Measurements from ENCODE around the gene GALNT12.

The GALNT12 gene

GRCh38 chr9:98836206-98836605, 28.7 kb downstream of the GALNT12 start:
- TF ChIP-seq CTCF (IDR thresholded peaks at IDR 0.05; ENCODE audit: low read length) (no peak), EZH2 (IDR thresholded peaks at IDR 0.05; ENCODE audit: borderline replicate concordance, low read length) (no peak)
- Histone ChIP-seq H3K79me2 (ENCODE audit: insufficient read depth, low read length) (no peaks in the 10 kb centered on the region), H3K9me3 (ENCODE audit: low read length) (no peaks in the 10 kb centered on the region)

GRCh38 chr9:98837516-98837915, 30.0 kb downstream of the GALNT12 start:
- Histone ChIP-seq H3K4me2 (ENCODE audit: low read length) (no peak overlapping the region), H3F3A (ENCODE audit: insufficient read depth, low read length) (no peaks in the 10 kb centered on the region), H3K36me3 (ENCODE audit: insufficient read depth, low read length) (peaks cover 8% of the 10 kb centered on the region; the same call in 1 of the 2 replicates), H3K79me2 (ENCODE audit: insufficient read depth, low read length) (no peaks in the 10 kb centered on the region), H3K9me3 (ENCODE audit: low read length) (no peaks in the 10 kb centered on the region), H3K27me3 (ENCODE audit: insufficient read depth, low read length) (no peaks in the 10 kb centered on the region), H3K9ac (ENCODE audit: low read length) (no peak overlapping the region), H2AFZ (ENCODE audit: low read length) (no peak overlapping the region), H3K9me2 (ENCODE audit: low read depth, low read length) (no peaks in the 10 kb centered on the region), H3K27ac (ENCODE audit: low read depth, low read length, poor library complexity, severe bottlenecking) (no peak overlapping the region), H4K20me1 (ENCODE audit: insufficient read depth, low read length) (no peaks in the 10 kb centered on the region), H3K4me3 (ENCODE audit: low read depth, low read length, poor library complexity, severe bottlenecking) (no peak overlapping the region), H3K4me1 (ENCODE audit: insufficient read depth, low read length, severe bottlenecking) (no peaks in the 10 kb centered on the region)
- TF ChIP-seq EZH2 (IDR thresholded peaks at IDR 0.05; ENCODE audit: borderline replicate concordance, low read length) (no peak), CTCF (IDR thresholded peaks at IDR 0.05; ENCODE audit: low read length) (no peak)

More at GRCh38 chr9:98836206-98836605, 28.7 kb downstream of the GALNT12 start:
- Histone ChIP-seq H3K27ac (ENCODE audit: low read depth, low read length, poor library complexity, severe bottlenecking) (no peak overlapping the region), H3K4me2 (ENCODE audit: low read length) (no peak overlapping the region), H3K9ac (ENCODE audit: low read length) (no peak overlapping the region), H4K20me1 (ENCODE audit: insufficient read depth, low read length) (no peaks in the 10 kb centered on the region), H3K4me1 (ENCODE audit: insufficient read depth, low read length, severe bottlenecking) (no peaks in the 10 kb centered on the region), H3F3A (ENCODE audit: insufficient read depth, low read length) (no peaks in the 10 kb centered on the region), H2AFZ (ENCODE audit: low read length) (no peak overlapping the region), H3K36me3 (ENCODE audit: insufficient read depth, low read length) (peaks cover 8% of the 10 kb centered on the region; the same call in 1 of the 2 replicates), H3K27me3 (ENCODE audit: insufficient read depth, low read length) (no peaks in the 10 kb centered on the region), H3K9me2 (ENCODE audit: low read depth, low read length) (no peaks in the 10 kb centered on the region), H3K4me3 (ENCODE audit: low read depth, low read length, poor library complexity, severe bottlenecking) (no peak overlapping the region)

- Histone ChIP-seq H3K9me3 (ENCODE audit: low read length) (no peaks in the 10 kb centered on the region), H3F3A (ENCODE audit: insufficient read depth, low read length) (no peaks in the 10 kb centered on the region), H2AFZ (ENCODE audit: low read length) (no peak overlapping the region), H3K36me3 (ENCODE audit: insufficient read depth, low read length) (peaks cover 8% of the 10 kb centered on the region; the same call in 1 of the 2 replicates), H3K27ac (ENCODE audit: low read depth, low read length, poor library complexity, severe bottlenecking) (no peak overlapping the region), H3K27me3 (ENCODE audit: insufficient read depth, low read length) (no peaks in the 10 kb centered on the region), H3K9me2 (ENCODE audit: low read depth, low read length) (no peaks in the 10 kb centered on the region), H3K79me2 (ENCODE audit: insufficient read depth, low read length) (no peaks in the 10 kb centered on the region), H4K20me1 (ENCODE audit: insufficient read depth, low read length) (no peaks in the 10 kb centered on the region), H3K4me2 (ENCODE audit: low read length) (no peak overlapping the region), H3K4me1 (ENCODE audit: insufficient read depth, low read length, severe bottlenecking) (no peaks in the 10 kb centered on the region), H3K4me3 (ENCODE audit: low read depth, low read length, poor library complexity, severe bottlenecking) (no peak overlapping the region), H3K9ac (ENCODE audit: low read length) (no peak overlapping the region)
- no peak for TF ChIP-seq CTCF (IDR thresholded peaks at IDR 0.05; ENCODE audit: low read length)
- TF ChIP-seq EZH2 (IDR thresholded peaks at IDR 0.05; ENCODE audit: borderline replicate concordance, low read length) = no peak
Measured at GRCh38 chr9:98838155-98838867, 30.8 kb downstream of the GALNT12 start.
